Mesenchymal stem cell (in vitro differentiated cells and primary cell): ENCODE results near the gene ARID5A.
A peak's percentile ranks its signal among the peaks of the same experiment; 100 is the strongest.

ENCODE experiments used
- DNase-seq: peaks from one replicate; pipeline ENCODE4 v3.0.0-alpha.2; 2013
- H2AFZ ChIP-seq: one replicate; pipeline ENCODE4 v1.6.1; 2013; ENCODE audit warnings: low read depth, mild to moderate bottlenecking, control low read depth, inconsistent platforms, low read length, moderate library complexity
- H2AK5ac ChIP-seq: 2 replicates; pipeline ENCODE4 v1.6.1; 2013; ENCODE audit warnings: low read length, moderate library complexity, mild to moderate bottlenecking, inconsistent platforms; ENCODE audit not compliant: severe bottlenecking
- H2BK120ac ChIP-seq: one replicate; pipeline ENCODE4 v1.6.1; 2013; ENCODE audit warnings: low read depth, mild to moderate bottlenecking, inconsistent platforms, low read length, moderate library complexity
- H2BK12ac ChIP-seq, 2 experiments: one replicate each; pipeline ENCODE4 v1.6.1; 2013; ENCODE audit warnings: inconsistent platforms in 2 of 2, low read length in 2 of 2, mild to moderate bottlenecking in 2 of 2, moderate library complexity in 2 of 2, control low read depth in 1 of 2
- H2BK15ac ChIP-seq: one replicate; pipeline ENCODE4 v1.6.1; 2013; ENCODE audit warnings: mild to moderate bottlenecking, low read depth, inconsistent platforms; ENCODE audit not compliant: poor library complexity, severe bottlenecking
- H2BK5ac ChIP-seq: 2 replicates; pipeline ENCODE4 v1.6.1; 2013; ENCODE audit warnings: low read depth, mild to moderate bottlenecking, low read length, control low read depth, inconsistent platforms; ENCODE audit not compliant: poor library complexity, severe bottlenecking
- H3K14ac ChIP-seq, 2 experiments: one replicate each; pipeline ENCODE4 v1.6.1; 2013; ENCODE audit warnings: inconsistent platforms in 2 of 2, low read length in 2 of 2, control low read depth in 1 of 2, mild to moderate bottlenecking in 1 of 2, moderate library complexity in 1 of 2
- H3K18ac ChIP-seq, 2 experiments: one replicate each; pipeline ENCODE4 v1.6.1; 2013; ENCODE audit warnings: inconsistent platforms in 2 of 2, low read length in 2 of 2, control low read depth in 1 of 2, low read depth in 1 of 2, mild to moderate bottlenecking in 1 of 2
- H3K23ac ChIP-seq, 2 experiments: one replicate each; pipeline ENCODE4 v1.6.1; 2013; ENCODE audit warnings: inconsistent platforms in 2 of 2, low read length in 2 of 2, mild to moderate bottlenecking in 2 of 2, moderate library complexity in 2 of 2, control low read depth in 1 of 2
- H3K27ac ChIP-seq: 2 replicates; pipeline ENCODE4 v1.5.1; 2013; ENCODE audit warnings: mild to moderate bottlenecking, moderate library complexity, low read length, control low read depth, inconsistent platforms; ENCODE audit not compliant: poor library complexity, severe bottlenecking
- H3K27me3 ChIP-seq, 2 experiments: 2 replicates each; pipeline versions ENCODE4 v1.6.1 to v1.7.0; 2013; ENCODE audit warnings: low read length in 2 of 2, mild to moderate bottlenecking in 2 of 2, moderate library complexity in 2 of 2, control low read depth in 1 of 2, inconsistent platforms in 1 of 2; ENCODE audit not compliant: control insufficient read depth in 1 of 2, insufficient read depth in 1 of 2
- H3K36me3 ChIP-seq, 2 experiments: 2 replicates each; pipeline versions ENCODE4 v1.6.1 to v1.7.0; 2013; ENCODE audit warnings: low read length in 2 of 2, control low read depth in 1 of 2, inconsistent platforms in 1 of 2, low read depth in 1 of 2, mild to moderate bottlenecking in 1 of 2; ENCODE audit not compliant: insufficient read depth in 2 of 2, control insufficient read depth in 1 of 2
- H3K4ac ChIP-seq, 2 experiments: one replicate each; pipeline ENCODE4 v1.6.1; 2013; ENCODE audit warnings: inconsistent platforms in 2 of 2, low read length in 2 of 2, mild to moderate bottlenecking in 2 of 2, moderate library complexity in 2 of 2, control low read depth in 1 of 2, low read depth in 1 of 2
- H3K4me1 ChIP-seq: 2 replicates; pipeline ENCODE4 v1.6.1; 2013; ENCODE audit warnings: low read depth, low read length, control low read depth; ENCODE audit not compliant: control insufficient read depth, insufficient read depth
- H3K4me2 ChIP-seq: 2 replicates; pipeline ENCODE4 v1.6.1; 2013; ENCODE audit warnings: low read length, mild to moderate bottlenecking, inconsistent platforms; ENCODE audit not compliant: poor library complexity, severe bottlenecking
- H3K4me3 ChIP-seq, 2 experiments: 2 replicates each; pipeline versions ENCODE4 v1.5.1 to v1.7.0; 2013; ENCODE audit warnings: low read length in 2 of 2, mild to moderate bottlenecking in 2 of 2, control low read depth in 1 of 2, low read depth in 1 of 2; ENCODE audit not compliant: insufficient read depth in 1 of 2
- H3K79me1 ChIP-seq: replicated peaks from 2 replicates; pipeline ENCODE4 v1.6.1; 2013; ENCODE audit warnings: mild to moderate bottlenecking, control low read depth, low read length, inconsistent platforms; ENCODE audit not compliant: poor library complexity, severe bottlenecking
- H3K9ac ChIP-seq: 2 replicates; pipeline ENCODE4 v1.7.0; 2013; ENCODE audit warnings: mild to moderate bottlenecking, low read length, moderate library complexity
- H3K9me3 ChIP-seq: 2 replicates; pipeline ENCODE4 v1.7.0; 2013; ENCODE audit warnings: mild to moderate bottlenecking, low read length; ENCODE audit not compliant: control insufficient read depth
- H4K8ac ChIP-seq: one replicate; pipeline ENCODE4 v1.6.1; 2013; ENCODE audit warnings: inconsistent platforms, mild to moderate bottlenecking, low read length, moderate library complexity
- H4K91ac ChIP-seq: one replicate; pipeline ENCODE4 v1.6.1; 2013; ENCODE audit warnings: mild to moderate bottlenecking, low read length, inconsistent platforms
- WGBS: methylation state at CpG from one replicate; pipeline ENCODE4 v1.1.7; 2013; ENCODE audit warnings: mixed read lengths; 5-methylcytosine and 5-hydroxymethylcytosine counted together

The ARID5A gene

GRCh38 chr2:96531366-96531765 is 5.2 kb upstream of the ARID5A start:
- Histone ChIP-seq H3K18ac (peak overlapping the region; percentile 61 to 88), H3K4me1 (peaks cover 42% of the 10 kb centered on the region), H3K23ac (no peak overlapping the region), H3K79me1 (no peaks in the 10 kb centered on the region), H2AK5ac (peak overlapping the region; percentile 91), H2BK12ac (peak overlapping the region; percentile 75), H3K9ac (peak overlapping the region; percentile 81), H4K91ac (peak overlapping the region; percentile 83), H3K14ac (no peak overlapping the region), H3K27me3 (no peaks in the 10 kb centered on the region), H2BK15ac (peak overlapping the region; percentile 52), H4K8ac (peak overlapping the region; percentile 27), H2AFZ (no peak overlapping the region), H3K27ac (no peak overlapping the region), H3K4ac (peak overlapping the region in 1 of 2 experiments; percentile 40), H2BK5ac (peak overlapping the region; percentile 10), H2BK120ac (peak overlapping the region; percentile 21), H3K9me3 (no peaks in the 10 kb centered on the region), H3K36me3 (no peaks in the 10 kb centered on the region), H3K4me3 (peak overlapping the region in 1 of 2 experiments; percentile 49), H3K4me2 (peak overlapping the region; percentile 62)
- DNase-seq: no peak
- 86% methylated on average over 4 of the region's 9 CpGs for WGBS

- Histone ChIP-seq H3K18ac (peak overlapping the region in 1 of 2 experiments; percentile 88), H2BK5ac (no peak overlapping the region), H3K23ac (no peak overlapping the region), H4K8ac (peak overlapping the region; percentile 90), H3K9me3 (no peaks in the 10 kb centered on the region), H3K27ac (peak overlapping the region; percentile 35), H2BK12ac (peak overlapping the region in 1 of 2 experiments; percentile 93), H2BK15ac (peak overlapping the region; percentile 52), H3K4me3 (peak overlapping the region in 1 of 2 experiments; percentile 49), H3K4ac (peak overlapping the region in 1 of 2 experiments; percentile 40), H2BK120ac (peak overlapping the region; percentile 21), H3K36me3 (no peaks in the 10 kb centered on the region), H3K9ac (peak overlapping the region; percentile 81), H4K91ac (peak overlapping the region; percentile 83), H3K79me1 (no peaks in the 10 kb centered on the region), H3K4me1 (peaks cover 41% of the 10 kb centered on the region), H3K14ac (peak overlapping the region in 1 of 2 experiments; percentile 49), H2AFZ (peak overlapping the region; percentile 62), H3K4me2 (peak overlapping the region; percentile 62), H2AK5ac (peak overlapping the region; percentile 84), H3K27me3 (no peaks in the 10 kb centered on the region)
- peak; percentile 100 for DNase-seq
- WGBS: 5% methylated on average over 17 of the region's 23 CpGs
Observed at GRCh38 chr2:96531872-96532505, 4.6 kb upstream of the ARID5A start.

GRCh38 chr2:96532641-96533291 is 3.8 kb upstream of the ARID5A start:
- 95% methylated on average over 6 of the region's 7 CpGs for WGBS
- Histone ChIP-seq H4K8ac (peak overlapping the region; percentile 35), H3K4me3 (no peak overlapping the region), H3K18ac (no peak overlapping the region), H3K79me1 (peaks cover 5% of the 10 kb centered on the region), H2BK15ac (peak overlapping the region; percentile 50), H2BK12ac (peak overlapping the region; percentile 43 to 70), H3K9me3 (no peaks in the 10 kb centered on the region), H3K4me2 (no peak overlapping the region), H2AK5ac (peak overlapping the region; percentile 43), H3K4ac (peak overlapping the region; percentile 32 to 49), H3K14ac (no peak overlapping the region), H3K9ac (peak overlapping the region; percentile 64), H3K27me3 (no peaks in the 10 kb centered on the region), H3K4me1 (peaks cover 45% of the 10 kb centered on the region), H3K23ac (no peak overlapping the region), H3K36me3 (no peaks in the 10 kb centered on the region), H2AFZ (no peak overlapping the region), H4K91ac (peak overlapping the region; percentile 37), H2BK5ac (no peak overlapping the region), H3K27ac (no peak overlapping the region), H2BK120ac (no peak overlapping the region)
- DNase-seq: no peak

GRCh38 chr2:96533292-96534073 is 3.1 kb upstream of the ARID5A start:
- peaks cover 11% of the 10 kb centered on the region for H3K79me1 ChIP-seq
- H2BK120ac ChIP-seq: no peak overlapping the region
- no peak overlapping the region for H4K8ac ChIP-seq
- no peak overlapping the region for H3K18ac ChIP-seq
- H3K4me3 ChIP-seq: peak overlapping the region in 1 of 2 experiments; percentile 45
- H3K27ac ChIP-seq: no peak overlapping the region
- peaks cover 46% of the 10 kb centered on the region for H3K4me1 ChIP-seq
- H3K4me2 ChIP-seq: no peak overlapping the region
- no peaks in the 10 kb centered on the region for H3K27me3 ChIP-seq
- no peaks in the 10 kb centered on the region for H3K36me3 ChIP-seq
- H3K4ac ChIP-seq: peak overlapping the region in 1 of 2 experiments; percentile 49
- WGBS: 64% methylated on average over 8 of the region's 8 CpGs
- peak overlapping the region; percentile 50 for H2BK15ac ChIP-seq
- H3K14ac ChIP-seq: no peak overlapping the region
- no peak overlapping the region for H3K23ac ChIP-seq
- no peak overlapping the region for H2BK5ac ChIP-seq
- H2BK12ac ChIP-seq: peak overlapping the region; percentile 7 to 70
- H3K9ac ChIP-seq: peak overlapping the region; percentile 64
- peak; percentile 83 for DNase-seq
- H2AFZ ChIP-seq: no peak overlapping the region
- H2AK5ac ChIP-seq: peak overlapping the region; percentile 40
- no peak overlapping the region for H4K91ac ChIP-seq
- no peaks in the 10 kb centered on the region for H3K9me3 ChIP-seq
